ENCODE results near the gene ANXA6.

Gene ANXA6

DNA sequence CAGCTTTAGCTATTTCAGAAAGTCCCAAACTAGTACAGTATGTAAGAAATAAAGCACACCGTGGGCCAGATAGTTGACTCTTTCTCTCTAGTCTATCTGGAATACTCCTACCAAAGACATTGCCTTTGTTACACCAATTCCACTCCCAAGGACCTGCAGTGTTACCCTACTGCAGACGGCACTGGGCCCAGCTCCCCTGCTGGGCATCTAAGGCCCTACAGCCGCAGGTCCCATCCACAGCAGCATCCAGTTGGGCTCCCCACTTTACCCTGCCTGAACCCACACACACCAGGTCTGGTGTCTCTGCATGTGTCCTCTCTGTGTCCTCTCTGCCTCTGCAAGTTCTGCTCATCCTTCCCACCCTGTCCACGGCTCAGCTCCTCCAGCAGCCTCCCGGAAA is 99.3 kb downstream of the ANXA6 start:
- TF ChIP-seq, protein P1, sequence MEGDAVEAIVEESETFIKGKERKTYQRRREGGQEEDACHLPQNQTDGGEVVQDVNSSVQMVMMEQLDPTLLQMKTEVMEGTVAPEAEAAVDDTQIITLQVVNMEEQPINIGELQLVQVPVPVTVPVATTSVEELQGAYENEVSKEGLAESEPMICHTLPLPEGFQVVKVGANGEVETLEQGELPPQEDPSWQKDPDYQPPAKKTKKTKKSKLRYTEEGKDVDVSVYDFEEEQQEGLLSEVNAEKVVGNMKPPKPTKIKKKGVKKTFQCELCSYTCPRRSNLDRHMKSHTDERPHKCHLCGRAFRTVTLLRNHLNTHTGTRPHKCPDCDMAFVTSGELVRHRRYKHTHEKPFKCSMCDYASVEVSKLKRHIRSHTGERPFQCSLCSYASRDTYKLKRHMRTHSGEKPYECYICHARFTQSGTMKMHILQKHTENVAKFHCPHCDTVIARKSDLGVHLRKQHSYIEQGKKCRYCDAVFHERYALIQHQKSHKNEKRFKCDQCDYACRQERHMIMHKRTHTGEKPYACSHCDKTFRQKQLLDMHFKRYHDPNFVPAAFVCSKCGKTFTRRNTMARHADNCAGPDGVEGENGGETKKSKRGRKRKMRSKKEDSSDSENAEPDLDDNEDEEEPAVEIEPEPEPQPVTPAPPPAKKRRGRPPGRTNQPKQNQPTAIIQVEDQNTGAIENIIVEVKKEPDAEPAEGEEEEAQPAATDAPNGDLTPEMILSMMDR (conservative IDR thresholded peaks at IDR 0.05; ENCODE audit: control insufficient read depth, insufficient read depth, low read depth, low read length): peak; percentile 24
- H3K4me3 ChIP-seq (ENCODE audit: control insufficient read depth, low read depth, low read length): no peak overlapping the region
- DNase-seq (ENCODE audit: low read depth): no peak

DNA sequence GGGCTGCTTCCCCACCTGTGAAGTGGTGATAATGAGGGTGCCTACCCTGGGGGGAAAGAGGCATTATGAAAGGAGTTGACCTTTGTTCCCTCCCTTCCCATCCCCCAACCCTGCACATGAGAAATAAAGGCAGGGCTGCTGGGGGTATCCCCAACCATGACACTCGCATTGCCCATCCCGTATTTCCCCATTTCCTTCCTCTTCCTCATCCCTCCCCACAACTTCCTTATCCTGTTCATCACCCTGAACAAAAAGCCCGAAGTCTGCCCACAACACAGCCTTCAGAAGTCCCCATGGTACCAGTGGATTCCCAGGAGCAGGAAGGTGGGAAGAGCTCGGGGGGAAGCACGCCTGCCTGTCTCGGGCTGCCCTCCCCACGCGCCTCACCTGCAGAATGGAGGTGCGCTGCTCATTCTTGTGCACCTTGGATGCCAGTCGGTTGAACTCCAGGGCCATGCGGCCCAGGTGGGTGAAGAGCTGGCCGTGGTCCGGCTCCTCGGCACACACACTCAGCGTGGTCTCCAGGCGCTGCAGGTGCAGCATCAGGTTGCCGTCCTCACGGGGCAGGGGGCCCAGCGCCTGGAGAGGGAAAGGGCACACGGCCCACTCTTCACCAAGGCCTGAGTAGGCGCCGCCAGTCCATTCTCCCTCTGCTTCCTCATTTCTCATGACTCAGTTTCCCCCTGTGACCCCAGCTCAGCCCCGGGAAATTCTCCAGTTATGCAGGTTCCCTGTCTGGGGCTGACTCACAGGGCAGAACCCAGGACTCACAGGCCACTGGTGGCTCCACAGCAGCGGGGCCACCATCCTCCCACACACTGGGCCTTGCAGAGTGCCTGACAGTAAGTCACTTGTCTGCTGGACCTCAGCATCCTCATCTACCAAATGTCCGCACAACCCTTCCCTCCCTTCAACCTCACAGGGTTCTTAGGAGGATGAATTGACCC is 100.9 kb downstream of the ANXA6 start:
- TF ChIP-seq, protein P1 (conservative IDR thresholded peaks at IDR 0.05; ENCODE audit: control insufficient read depth, insufficient read depth, low read depth, low read length): no peak
- no peak for DNase-seq (ENCODE audit: low read depth)
- no peak overlapping the region for H3K4me3 ChIP-seq (ENCODE audit: control insufficient read depth, low read depth, low read length)

DNA sequence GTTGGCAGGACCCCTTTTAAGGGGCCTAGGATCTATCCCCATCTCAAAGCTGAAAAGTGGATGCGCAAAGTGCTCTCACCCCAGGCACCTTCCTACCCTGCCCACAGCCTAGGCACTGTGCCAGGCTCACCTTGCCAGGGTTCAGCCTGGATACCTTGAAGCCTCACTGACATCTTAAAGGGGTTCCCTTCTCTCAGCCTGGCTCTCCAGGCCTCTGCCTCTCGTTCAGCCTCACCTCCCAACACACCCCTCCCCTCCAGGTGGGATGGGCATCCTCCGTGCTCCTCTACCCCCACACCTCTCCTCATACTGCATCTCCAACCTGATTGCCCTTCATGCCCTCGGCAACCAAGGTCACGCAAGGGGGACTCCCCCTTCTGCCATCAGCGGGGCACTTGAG is 102.2 kb downstream of the ANXA6 start:
- DNase-seq (ENCODE audit: low read depth): no peak
- TF ChIP-seq, protein P1 (conservative IDR thresholded peaks at IDR 0.05; ENCODE audit: control insufficient read depth, insufficient read depth, low read depth, low read length): no peak
- H3K4me3 ChIP-seq (ENCODE audit: control insufficient read depth, low read depth, low read length): no peak overlapping the region

DNA sequence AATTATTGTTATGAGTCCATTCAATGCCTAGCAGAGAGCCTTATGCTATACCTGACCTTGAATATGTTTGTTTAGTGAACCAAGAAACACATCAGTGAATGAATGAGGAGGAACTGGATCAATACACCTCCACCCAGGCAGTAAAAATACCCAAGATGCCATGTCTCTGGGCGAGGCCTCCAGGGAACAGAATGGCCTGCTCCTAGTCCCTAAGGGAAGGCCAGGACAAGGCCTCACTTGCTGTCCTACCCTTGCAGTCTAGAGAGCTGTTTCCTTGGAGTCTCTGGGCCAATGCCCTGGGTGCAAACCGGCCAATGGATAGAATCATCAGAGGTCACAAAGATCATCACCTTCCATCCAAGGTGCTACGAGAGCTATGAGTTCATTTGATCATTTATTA is 102.9 kb downstream of the ANXA6 start:
- TF ChIP-seq, protein P1 (conservative IDR thresholded peaks at IDR 0.05; ENCODE audit: control insufficient read depth, insufficient read depth, low read depth, low read length): no peak
- H3K4me3 ChIP-seq (ENCODE audit: control insufficient read depth, low read depth, low read length): no peak overlapping the region
- DNase-seq (ENCODE audit: low read depth): no peak

DNA sequence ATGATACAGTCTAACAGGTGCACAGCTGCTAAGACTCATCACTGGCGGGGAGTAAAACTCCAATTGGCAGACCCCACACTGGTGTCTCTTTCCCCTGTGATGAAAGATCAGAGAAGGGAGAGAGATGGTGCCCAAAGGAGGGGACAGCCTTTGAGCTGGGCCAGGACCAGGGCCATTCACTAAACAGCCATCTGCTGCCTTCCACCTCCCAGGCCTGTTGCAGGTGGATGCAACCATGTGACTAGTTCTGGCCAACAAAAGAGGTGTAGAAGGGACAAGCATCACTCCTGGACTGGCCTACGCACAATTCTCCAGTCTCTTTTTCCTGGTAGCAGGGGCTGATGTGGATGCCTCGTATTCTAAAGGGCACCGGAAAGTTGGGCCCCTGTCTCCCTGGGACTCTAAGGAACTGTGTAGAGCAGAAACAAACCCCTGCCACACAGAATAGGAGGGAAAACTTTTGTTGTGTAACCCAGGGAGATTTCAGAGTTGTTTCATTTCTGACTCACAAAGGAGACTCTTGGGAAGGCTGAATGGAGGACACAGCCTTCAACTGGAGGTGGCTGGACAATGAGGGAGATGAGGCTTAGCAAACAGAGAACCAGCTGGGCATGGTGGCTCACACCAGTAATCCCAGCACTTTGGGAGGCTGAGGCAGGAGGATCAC is 103.7 kb downstream of the ANXA6 start:
- H3K4me3 ChIP-seq (ENCODE audit: control insufficient read depth, low read depth, low read length): no peak overlapping the region
- TF ChIP-seq, protein P1 (conservative IDR thresholded peaks at IDR 0.05; ENCODE audit: control insufficient read depth, insufficient read depth, low read depth, low read length): no peak
- peak; percentile 29 for DNase-seq (ENCODE audit: low read depth)

DNA sequence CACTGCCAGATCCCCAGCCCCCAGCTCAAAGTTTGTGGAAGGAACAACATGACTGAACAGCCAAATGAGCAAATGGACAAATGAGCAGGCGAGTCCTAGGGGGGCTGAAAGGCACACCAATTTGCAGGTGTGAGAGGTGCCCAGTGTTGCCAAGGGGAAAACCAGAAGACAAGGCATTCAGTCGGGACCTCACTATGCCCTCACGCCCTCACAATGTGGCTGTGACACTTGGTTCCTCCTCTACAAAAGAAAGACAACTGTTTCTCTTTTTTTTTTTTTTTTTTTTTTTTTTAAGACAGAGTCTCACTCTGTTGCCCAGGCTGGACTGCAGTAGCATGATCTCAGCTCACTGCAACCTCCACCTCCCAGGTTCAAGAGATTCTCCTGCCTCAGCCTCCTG is 104.7 kb downstream of the ANXA6 start:
- TF ChIP-seq, protein P1 (conservative IDR thresholded peaks at IDR 0.05; ENCODE audit: control insufficient read depth, insufficient read depth, low read depth, low read length): no peak
- DNase-seq (ENCODE audit: low read depth): no peak
- no peak overlapping the region for H3K4me3 ChIP-seq (ENCODE audit: control insufficient read depth, low read depth, low read length)
